HL-60 (cell line): ENCODE measurements around the gene PDGFD.

Experiments used
- DNase-seq, 2 experiments: peaks; one replicate each; pipeline ENCODE4 v3.0.0-alpha.2; 2010 to 2020; ENCODE audit warnings: low read depth in 1 of 2, low spot score in 1 of 2
- H3K27ac ChIP-seq: fragments of 250-450 bp; sonication (Bioruptor Pico); replicated peaks from 2 replicates; pipeline ENCODE4 v1.5.1; 2020; ENCODE audit warnings: mild to moderate bottlenecking, moderate library complexity
- H3K27me3 ChIP-seq: fragments of 250-450 bp; sonication (Bioruptor Pico); 2 replicates; pipeline ENCODE4 v1.5.1; 2021; ENCODE audit warnings: mild to moderate bottlenecking, moderate library complexity; ENCODE audit not compliant: insufficient read depth, poor library complexity, severe bottlenecking
- H3K4me3 ChIP-seq: replicated peaks from 2 replicates; pipeline ENCODE4 v1.5.1; 2011; ENCODE audit warnings: mild to moderate bottlenecking, control low read depth, low read length; ENCODE audit not compliant: insufficient read depth
- CTCF ChIP-seq: IDR thresholded peaks from one replicate; pipeline ENCODE4 v1.5.1; 2011; ENCODE audit warnings: low read length, control low read depth, inconsistent platforms; ENCODE audit not compliant: insufficient read depth
- GABPA ChIP-seq: IDR thresholded peaks from 2 replicates; pipeline ENCODE4 v1.6.1; 2012; ENCODE audit warnings: low read depth
- POLR2AphosphoS5 ChIP-seq: IDR thresholded peaks from 2 replicates; pipeline ENCODE4 v1.6.1; 2012; ENCODE audit warnings: low read depth
- REST ChIP-seq: IDR thresholded peaks from 2 replicates; pipeline ENCODE4 v1.6.1; 2012; ENCODE audit warnings: low read depth; ENCODE audit not compliant: insufficient replicate concordance
- SPI1 ChIP-seq: IDR thresholded peaks from 2 replicates; pipeline ENCODE4 v1.6.1; 2012; ENCODE audit warnings: low read depth, mild to moderate bottlenecking, borderline replicate concordance

The PDGFD gene

GRCh38 chr11:103890654-103891053 lies 273.3 kb downstream of the PDGFD start:
- TF ChIP-seq CTCF: no peak
- TF ChIP-seq SPI1: no peak
- TF ChIP-seq GABPA: no peak
- no peak for TF ChIP-seq REST
- TF ChIP-seq POLR2AphosphoS5: no peak
- Histone ChIP-seq H3K27me3 (no peaks in the 10 kb centered on the region), H3K27ac (no peak overlapping the region), H3K4me3 (no peak overlapping the region)
- no peak for DNase-seq

- TF ChIP-seq SPI1: no peak
- peak; percentile 73 for TF ChIP-seq REST
- no peak for TF ChIP-seq POLR2AphosphoS5
- no peak for TF ChIP-seq CTCF
- TF ChIP-seq GABPA: no peak
- no peak overlapping the region for H3K27ac ChIP-seq
These were observed 274.3 kb downstream of the PDGFD start for GRCh38 chr11:103889679-103890078.

GRCh38 chr11:103888541-103888951 lies 275.4 kb downstream of the PDGFD start:
- no peak for DNase-seq
- no peak overlapping the region for H3K4me3 ChIP-seq
- no peak overlapping the region for H3K27ac ChIP-seq
- H3K27me3 ChIP-seq: no peaks in the 10 kb centered on the region
- TF ChIP-seq GABPA: no peak
- TF ChIP-seq REST: no peak
- no peak for TF ChIP-seq SPI1
- TF ChIP-seq POLR2AphosphoS5: no peak
- no peak for TF ChIP-seq CTCF

More at GRCh38 chr11:103889679-103890078, 274.3 kb downstream of the PDGFD start:
- no peak for DNase-seq
- Histone ChIP-seq H3K4me3 (no peak overlapping the region), H3K27me3 (no peaks in the 10 kb centered on the region)
